ENCODE data around the gene KRTAP10-10. TPM values are rescaled to one million over a fixed set of nuclear protein-coding genes. Genes with fewer than 3 reads are reported as not detected.

The KRTAP10-10 gene
- polyA plus RNA-seq, 1 experiment, result not detected

- no peak overlapping the region for H3K4me3 ChIP-seq (ENCODE audit: low read depth, low read length)
- TF ChIP-seq, protein P1, sequence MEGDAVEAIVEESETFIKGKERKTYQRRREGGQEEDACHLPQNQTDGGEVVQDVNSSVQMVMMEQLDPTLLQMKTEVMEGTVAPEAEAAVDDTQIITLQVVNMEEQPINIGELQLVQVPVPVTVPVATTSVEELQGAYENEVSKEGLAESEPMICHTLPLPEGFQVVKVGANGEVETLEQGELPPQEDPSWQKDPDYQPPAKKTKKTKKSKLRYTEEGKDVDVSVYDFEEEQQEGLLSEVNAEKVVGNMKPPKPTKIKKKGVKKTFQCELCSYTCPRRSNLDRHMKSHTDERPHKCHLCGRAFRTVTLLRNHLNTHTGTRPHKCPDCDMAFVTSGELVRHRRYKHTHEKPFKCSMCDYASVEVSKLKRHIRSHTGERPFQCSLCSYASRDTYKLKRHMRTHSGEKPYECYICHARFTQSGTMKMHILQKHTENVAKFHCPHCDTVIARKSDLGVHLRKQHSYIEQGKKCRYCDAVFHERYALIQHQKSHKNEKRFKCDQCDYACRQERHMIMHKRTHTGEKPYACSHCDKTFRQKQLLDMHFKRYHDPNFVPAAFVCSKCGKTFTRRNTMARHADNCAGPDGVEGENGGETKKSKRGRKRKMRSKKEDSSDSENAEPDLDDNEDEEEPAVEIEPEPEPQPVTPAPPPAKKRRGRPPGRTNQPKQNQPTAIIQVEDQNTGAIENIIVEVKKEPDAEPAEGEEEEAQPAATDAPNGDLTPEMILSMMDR (IDR thresholded peaks at IDR 0.05; ENCODE audit: low read depth, low read length), result no peak
- no peak overlapping the region for H3K27ac ChIP-seq (ENCODE audit: low read depth, low read length)
- H3K9me3 ChIP-seq (ENCODE audit: control insufficient read depth, insufficient read depth, low read length), result peaks cover 55% of the 10 kb centered on the region
- ChIA-PET POLR2A (no interaction called here), CTCF (no interaction called here)
- no peaks in the 10 kb centered on the region for H3K27me3 ChIP-seq (ENCODE audit: control insufficient read depth, insufficient read depth, low read length)
- DNase-seq (ENCODE audit: low read depth, low spot score), result no peak
These were observed 10.0 kb downstream of the KRTAP10-10 start for GRCh38 chr21:44647222-44647552.

- H3K27me3 ChIP-seq (ENCODE audit: control insufficient read depth, insufficient read depth, low read length), result no peaks in the 10 kb centered on the region
- peaks cover 58% of the 10 kb centered on the region for H3K9me3 ChIP-seq (ENCODE audit: control insufficient read depth, insufficient read depth, low read length)
- DNase-seq (ENCODE audit: low read depth, low spot score), result no peak
- ChIA-PET POLR2A (no interaction called here), CTCF (no interaction called here)
- TF ChIP-seq, protein P1 (IDR thresholded peaks at IDR 0.05; ENCODE audit: low read depth, low read length), result no peak
- no peak overlapping the region for H3K4me3 ChIP-seq (ENCODE audit: low read depth, low read length)
- no peak overlapping the region for H3K27ac ChIP-seq (ENCODE audit: low read depth, low read length)
These were observed 11.6 kb downstream of the KRTAP10-10 start for GRCh38 chr21:44648557-44649311.

GRCh38 chr21:44649521-44650100 is 12.5 kb downstream of the KRTAP10-10 start:
- Histone ChIP-seq H3K4me3 (ENCODE audit: low read depth, low read length) (no peak overlapping the region), H3K27ac (ENCODE audit: low read depth, low read length) (no peak overlapping the region), H3K27me3 (ENCODE audit: control insufficient read depth, insufficient read depth, low read length) (no peaks in the 10 kb centered on the region), H3K9me3 (ENCODE audit: control insufficient read depth, insufficient read depth, low read length) (peaks cover 62% of the 10 kb centered on the region)
- TF ChIP-seq, protein P1 (IDR thresholded peaks at IDR 0.05; ENCODE audit: low read depth, low read length), result no peak
- ChIA-PET CTCF (no interaction called here), POLR2A (no interaction called here)
- no peak for DNase-seq (ENCODE audit: low read depth, low spot score)

DNA sequence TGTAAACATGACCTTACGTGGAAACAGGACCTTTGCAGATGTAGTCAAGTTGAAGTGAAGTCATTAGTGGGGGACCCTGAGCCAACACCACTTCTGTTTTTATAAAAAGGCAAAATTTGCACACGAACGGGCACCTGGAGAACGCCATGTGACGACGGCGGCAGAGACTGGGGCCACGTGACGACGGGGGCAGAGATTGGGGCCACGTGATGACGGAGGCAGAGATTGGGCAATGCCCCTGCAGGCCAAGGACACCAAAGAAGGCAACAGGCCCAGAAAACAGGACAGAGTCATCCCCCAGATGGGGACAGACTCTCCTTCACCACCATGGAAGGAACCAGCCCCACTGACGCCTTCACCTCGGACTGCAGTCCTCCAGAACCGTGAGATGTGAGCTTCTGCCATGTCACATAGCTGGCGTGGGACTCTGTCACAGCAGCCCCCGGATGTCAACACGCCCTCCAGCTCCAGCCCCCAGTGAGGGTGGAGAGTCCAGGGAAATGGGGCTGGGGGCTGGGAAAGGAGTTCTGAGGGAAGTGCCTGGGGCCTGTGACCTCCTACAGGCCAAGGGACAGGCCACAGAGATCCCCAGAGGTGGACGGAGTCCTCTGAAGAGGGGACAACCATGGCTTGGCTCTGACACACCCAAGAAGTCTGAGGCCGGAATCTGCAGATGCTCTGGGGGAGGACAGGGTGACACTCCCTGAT is 13.3 kb downstream of the KRTAP10-10 start:
- no peak overlapping the region for H3K4me3 ChIP-seq (ENCODE audit: low read depth, low read length)
- ChIA-PET CTCF (no interaction called here), POLR2A (no interaction called here)
- no peak for DNase-seq (ENCODE audit: low read depth, low spot score)
- H3K9me3 ChIP-seq (ENCODE audit: control insufficient read depth, insufficient read depth, low read length), result peaks cover 59% of the 10 kb centered on the region
- TF ChIP-seq, protein P1 (IDR thresholded peaks at IDR 0.05; ENCODE audit: low read depth, low read length), result no peak
- no peak overlapping the region for H3K27ac ChIP-seq (ENCODE audit: low read depth, low read length)
- H3K27me3 ChIP-seq (ENCODE audit: control insufficient read depth, insufficient read depth, low read length), result no peaks in the 10 kb centered on the region

Data from AG04450 (cell line).